Thyroid gland (tissue), 4 donors: ENCODE measurements around the gene TRIM71.

ENCODE experiments used
- POLR2A ChIP-seq, 2 donors: fragments of 450-650 bp; IDR thresholded peaks; one replicate each; pipeline ENCODE4 v1.6.1; 2017; ENCODE audit warnings: antibody characterized with exemption in 2 of 2, mild to moderate bottlenecking in 2 of 2, moderate library complexity in 1 of 2
- TF ChIP-seq, protein P1 (sequence below), 6 experiments: fragments of 200-600 bp in 3 of 6; fragments of 450-650 bp in 3 of 6; sonication (generic) in 3 of 6; IDR thresholded peaks; one replicate each; pipeline ENCODE4 v1.5.1; 2016 to 2019; ENCODE audit warnings: antibody characterized with exemption in 6 of 6, mild to moderate bottlenecking in 2 of 6, inconsistent platforms in 1 of 6, moderate library complexity in 1 of 6

DNA sequence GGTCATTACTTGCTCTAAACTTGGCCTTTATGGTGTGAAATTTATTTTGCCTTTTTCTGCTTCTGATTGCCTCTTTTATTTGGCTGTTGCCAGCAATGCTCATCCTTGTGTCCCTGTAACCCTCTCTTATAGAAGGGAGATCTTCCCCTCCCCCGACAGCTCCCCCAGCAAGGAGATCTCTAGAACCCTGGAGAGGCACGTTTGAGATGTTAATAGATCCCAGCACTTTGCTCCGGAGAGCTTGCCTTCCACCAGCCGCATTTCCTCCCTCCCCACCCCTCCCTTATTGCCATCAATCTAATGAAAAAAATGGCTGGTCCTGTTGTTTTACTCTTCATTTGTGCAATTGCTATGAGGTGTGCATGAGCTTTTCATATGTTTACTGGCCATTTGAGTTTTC, 18.2 kb downstream of the TRIM71 start:
- TF ChIP-seq, protein P1, sequence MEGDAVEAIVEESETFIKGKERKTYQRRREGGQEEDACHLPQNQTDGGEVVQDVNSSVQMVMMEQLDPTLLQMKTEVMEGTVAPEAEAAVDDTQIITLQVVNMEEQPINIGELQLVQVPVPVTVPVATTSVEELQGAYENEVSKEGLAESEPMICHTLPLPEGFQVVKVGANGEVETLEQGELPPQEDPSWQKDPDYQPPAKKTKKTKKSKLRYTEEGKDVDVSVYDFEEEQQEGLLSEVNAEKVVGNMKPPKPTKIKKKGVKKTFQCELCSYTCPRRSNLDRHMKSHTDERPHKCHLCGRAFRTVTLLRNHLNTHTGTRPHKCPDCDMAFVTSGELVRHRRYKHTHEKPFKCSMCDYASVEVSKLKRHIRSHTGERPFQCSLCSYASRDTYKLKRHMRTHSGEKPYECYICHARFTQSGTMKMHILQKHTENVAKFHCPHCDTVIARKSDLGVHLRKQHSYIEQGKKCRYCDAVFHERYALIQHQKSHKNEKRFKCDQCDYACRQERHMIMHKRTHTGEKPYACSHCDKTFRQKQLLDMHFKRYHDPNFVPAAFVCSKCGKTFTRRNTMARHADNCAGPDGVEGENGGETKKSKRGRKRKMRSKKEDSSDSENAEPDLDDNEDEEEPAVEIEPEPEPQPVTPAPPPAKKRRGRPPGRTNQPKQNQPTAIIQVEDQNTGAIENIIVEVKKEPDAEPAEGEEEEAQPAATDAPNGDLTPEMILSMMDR (IDR thresholded peaks at IDR 0.05) = no peak
- TF ChIP-seq POLR2A (IDR thresholded peaks at IDR 0.05) = no peak
